GM12878 (cell line): Measurements from ENCODE around the gene CRYL1. TPM values are rescaled to one million over a fixed set of nuclear protein-coding genes. Genes with fewer than 3 reads are reported as not detected.

Experiments used
- ATAC-seq: fragments of 200-7000 bp; cut with Tn5 transposase; 3 replicates; pipeline ENCODE4 v1.9.1; 2020; ENCODE audit warnings: mild to moderate bottlenecking, moderate library complexity
- BruUV-seq: library from RNA; stranded (reverse); fragments of 400-500 nt; replicated peaks from 2 replicates; lab custom pipeline; 2021; lab: Mats Ljungman, UMichigan
- CTCF ChIA-PET: fragments of 300-600 bp; sonication (Branson Sonifier 250); formaldehyde crosslinking; extraction: SDS; loops from one replicate; lab custom pipeline; 2021; ENCODE audit warnings: inconsistent platforms; lab: Yijun Ruan, JAX
- POLR2A ChIA-PET: fragments of 350-600 bp; formaldehyde crosslinking; extraction: SDS; loops from one replicate; lab custom pipeline; 2021; ENCODE audit warnings: inconsistent platforms; lab: Charles Lee
- RAD21 ChIA-PET: fragments of 300-600 bp; sonication (Branson Sonifier 250); formaldehyde crosslinking; loops from one replicate; lab custom pipeline; 2023; ENCODE audit warnings: antibody characterized with exemption; ENCODE audit not compliant: unreplicated experiment; lab: Charles Lee
- SMC1A ChIA-PET: fragments of 300-600 bp; sonication (Branson Sonifier 250); formaldehyde crosslinking; loops from one replicate; lab custom pipeline; 2023; ENCODE audit not compliant: unreplicated experiment, uncharacterized antibody; lab: Charles Lee
- DNase-seq: peaks from one replicate; pipeline ENCODE4 v3.0.0-alpha.2; 2011; ENCODE audit warnings: low read depth, low spot score
- FAIRE-seq: peaks from 3 replicates; lab custom pipeline; 2011; peaks lifted over from hg19 to GRCh38; lab: Jason Lieb, UNC
- H2AFZ ChIP-seq: 2 replicates; pipeline ENCODE4 v1.6.0; 2011; ENCODE audit warnings: low read depth, low read length, control low read depth; ENCODE audit not compliant: control insufficient read depth
- H3K27ac ChIP-seq: 2 replicates; pipeline ENCODE4 v1.5.1; 2011; ENCODE audit warnings: control low read depth; ENCODE audit not compliant: control insufficient read depth, insufficient read depth
- H3K27me3 ChIP-seq, 2 experiments: replicated peaks in 1 of 2; 2 replicates each; pipeline versions ENCODE4 v1.6.0 to v1.6.1; 2011; ENCODE audit warnings: low read length in 1 of 2; ENCODE audit not compliant: control insufficient read depth in 2 of 2, insufficient read depth in 2 of 2
- H3K36me3 ChIP-seq, 2 experiments: 2 replicates each; pipeline ENCODE4 v1.5.1; 2011; ENCODE audit warnings: low read length in 1 of 2; ENCODE audit not compliant: control insufficient read depth in 2 of 2, insufficient read depth in 2 of 2
- H3K4me1 ChIP-seq: 2 replicates; pipeline ENCODE4 v1.6.1; 2011; ENCODE audit warnings: mild to moderate bottlenecking, low read length, moderate library complexity, mixed read lengths; ENCODE audit not compliant: control insufficient read depth, insufficient read depth
- H3K4me2 ChIP-seq: 2 replicates; pipeline ENCODE4 v1.6.0; 2011; ENCODE audit warnings: control low read depth; ENCODE audit not compliant: control insufficient read depth, insufficient read depth
- H3K4me3 ChIP-seq: fragments of 200-600 bp; sonication (generic); 2 replicates; pipeline ENCODE4 v1.5.1; 2016
- H3K79me2 ChIP-seq: 2 replicates; pipeline ENCODE4 v1.6.0; 2011; ENCODE audit warnings: low read length; ENCODE audit not compliant: control insufficient read depth, insufficient read depth
- H3K9ac ChIP-seq: 2 replicates; pipeline ENCODE4 v1.8.0; 2011; ENCODE audit warnings: low read length, control low read depth, mixed read lengths; ENCODE audit not compliant: control insufficient read depth, insufficient read depth
- H3K9me3 ChIP-seq: replicated peaks from 3 replicates; pipeline ENCODE4 v1.5.1; 2011; ENCODE audit warnings: mild to moderate bottlenecking, low read length; ENCODE audit not compliant: control insufficient read depth, insufficient read depth
- H4K20me1 ChIP-seq: 2 replicates; pipeline ENCODE4 v1.6.0; 2011; ENCODE audit not compliant: control insufficient read depth, insufficient read depth
- EGR1 ChIP-seq, 2 experiments: IDR thresholded peaks; 1 replicate in 1 of 2; 2 replicates in 1 of 2; pipeline ENCODE4 v1.6.1; 2011 to 2012; ENCODE audit warnings: low read depth in 2 of 2, low read length in 2 of 2, borderline replicate concordance in 1 of 2, mild to moderate bottlenecking in 1 of 2, moderate library complexity in 1 of 2
- MTA2 ChIP-seq: fragments of 450-650 bp; IDR thresholded peaks from 2 replicates; pipeline ENCODE4 v1.6.1; 2016; ENCODE audit warnings: low read depth, mild to moderate bottlenecking, moderate library complexity
- MYC ChIP-seq: IDR thresholded peaks from 2 replicates; pipeline ENCODE4 v1.6.1; 2011; ENCODE audit warnings: mild to moderate bottlenecking, low read length, moderate library complexity, inconsistent platforms; ENCODE audit not compliant: insufficient read depth, insufficient replicate concordance, insufficient read length, severe bottlenecking
- SIN3A ChIP-seq: IDR thresholded peaks from 2 replicates; pipeline ENCODE4 v1.6.1; 2012; ENCODE audit warnings: low read depth, low read length, improper control_type of control experiment
- SPI1 ChIP-seq: IDR thresholded peaks from 2 replicates; pipeline ENCODE4 v1.6.1; 2011; ENCODE audit warnings: low read depth, mild to moderate bottlenecking, low read length, moderate library complexity, borderline replicate concordance; ENCODE audit not compliant: insufficient read depth
- ZNF24 ChIP-seq: fragments of 450-650 bp; IDR thresholded peaks from 2 replicates; pipeline ENCODE4 v1.6.1; 2017; ENCODE audit warnings: antibody characterized with exemption, mild to moderate bottlenecking
- WGBS: methylation state at CpG from one replicate; pipeline ENCODE4 v1.1.6; 2016; ENCODE audit warnings: low lambda C conversion rate; ENCODE audit not compliant: insufficient replicate concordance, insufficient coverage; ENCODE audit errors: missing lambda C conversion rate; 5-methylcytosine and 5-hydroxymethylcytosine counted together
- in situ Hi-C: fragments of 300-500 bp; cut with MboI; formaldehyde crosslinking; loops from 9 replicates; pipeline ENCODE4 v1.14.3; 2018; ENCODE audit warnings: mixed read lengths
- intact Hi-C: fragments of 100-400 bp; cut with micrococcal nuclease; formaldehyde crosslinking; loops from one replicate; pipeline ENCODE4 v1.14.2; 2022; ENCODE audit not compliant: unreplicated experiment
- polyA plus RNA-seq, 11 experiments: library from polyadenylated mRNA; depleted of rRNA in 4 of 11; unstranded in 6 of 11; stranded (reverse) in 5 of 11; fragments of >200 nt; fragmentation: Nextera tagmentation in 4 of 11; fragmentation: Illumina TruSeq in 1 of 11; extraction: Ambion mirVana in 4 of 11; extraction: Trizol in 1 of 11; gene quantifications; 1 replicate in 1 of 11; 2 replicates in 10 of 11; pipeline versions ENCODE4 v1.2.1 to v1.2.3, GENCODE V29; 2011 to 2016; ENCODE audit warnings: inconsistent platforms in 2 of 11, missing spikeins in 2 of 11, low read depth in 1 of 11
- total RNA-seq, 4 experiments: library from RNA; depleted of rRNA in 3 of 4; stranded (reverse); fragments of >200 nt in 3 of 4; fragmentation: Illumina TruSeq in 1 of 4; extraction: Trizol in 1 of 4; gene quantifications; 2 replicates each; pipeline versions ENCODE4 v1.2.1 to v1.2.3, GENCODE V29; 2013 to 2021

CRYL1 gene
- total and polyA plus RNA-seq, 10 of the 15 experiments (the other 5 are each of a cell fraction or from before 2014, with no cell fraction given), result 5.5 to 36.7 (median 12.2) TPM

DNA sequence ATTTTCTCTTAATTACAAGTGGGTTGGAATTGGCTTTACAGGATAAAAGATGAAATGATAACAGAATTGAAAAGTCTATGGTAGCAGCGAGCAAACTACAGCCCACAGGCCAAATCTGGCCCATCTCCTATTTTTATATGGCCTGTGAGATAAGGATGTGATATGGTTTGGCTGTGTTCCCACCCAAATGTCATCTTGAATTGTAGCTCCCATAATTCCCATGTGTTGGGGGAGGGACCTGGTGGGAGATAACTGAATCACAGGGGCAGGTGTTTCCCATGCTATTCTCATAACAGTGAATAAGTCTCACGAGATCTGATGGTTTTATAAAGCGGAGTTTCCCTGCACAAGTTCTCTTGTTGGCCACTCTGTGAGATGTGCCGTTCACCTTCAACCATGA lies 19.0 kb downstream of the CRYL1 start:
- Histone ChIP-seq H3K27me3 (no peaks in the 10 kb centered on the region), H3K4me1 (no peaks in the 10 kb centered on the region), H2AFZ (no peak overlapping the region), H3K79me2 (no peaks in the 10 kb centered on the region), H3K27ac (no peak overlapping the region), H3K9me3 (no peaks in the 10 kb centered on the region), H3K4me2 (no peak overlapping the region), H3K9ac (no peak overlapping the region), H4K20me1 (no peaks in the 10 kb centered on the region), H3K4me3 (no peak overlapping the region), H3K36me3 (peaks cover 0 to 2% of the 10 kb centered on the region in 2 experiments; a peak in 2 of 4 replicates)
- POLR2A ChIA-PET, result no interaction called here
- no TSS peak for BruUV-seq
- FAIRE-seq (no peak), ATAC-seq (no peak), DNase-seq (no peak)
- in situ Hi-C loops (no loop called here), intact Hi-C loops (no loop called here)
- 82% methylated on average over 4 of the region's 4 CpGs for WGBS
- SMC1A ChIA-PET, result interaction anchor here (0.7 kb wide), 1 partner anchor 90 kb away, joined by 3 read pairs; no protein-coding TSS in a partner anchor
- CTCF ChIA-PET, result interaction anchor here (1.1 to 1.2 kb wide), 2 partner anchors 10 to 13 kb away, joined by 4 to 7 read pairs; no protein-coding TSS in a partner anchor
- no peak for TF ChIP-seq MTA2
- TF ChIP-seq MYC, result no peak
- TF ChIP-seq EGR1 (IDR thresholded peaks at IDR 0.05; ENCODE audit: borderline replicate concordance in 1 of 2, low read depth in 2 of 2, low read length in 2 of 2), result no peak
- TF ChIP-seq ZNF24, result no peak
- TF ChIP-seq SIN3A, result no peak
- TF ChIP-seq SPI1, result no peak
- RAD21 ChIA-PET, result no interaction called here
